Activated CD8-positive, alpha-beta T cell treated with anti-CD3 and anti-CD28 coated beads, Interleukin-2, amount 10 ng/mL, durations not matched to agents 7 days and 5 days (primary cell): ENCODE data around the gene USHBP1. TPM values are rescaled to one million over a fixed set of nuclear protein-coding genes. Genes with fewer than 3 reads are reported as not detected.
A peak's percentile ranks its signal among the peaks of the same experiment; 100 is the strongest.

Experiments used
- ATAC-seq: fragments of 150-1000 bp; cut with Tn5 transposase; one replicate; pipeline ENCODE4 v1.10.0; 2021; ENCODE audit warnings: moderate library complexity
- CTCF ChIA-PET: fragments of 350-600 bp; sonication (Branson Sonifier 250); formaldehyde crosslinking; loops from one replicate; lab custom pipeline; 2021; ENCODE audit warnings: antibody characterized with exemption; lab: Charles Lee
- POLR2A ChIA-PET: fragments of 350-600 bp; sonication (Branson Sonifier 250); formaldehyde crosslinking; loops from one replicate; lab custom pipeline; 2021; ENCODE audit warnings: antibody characterized with exemption; lab: Charles Lee
- DNase-seq: peaks from one replicate; pipeline ENCODE4 v3.0.0-alpha.2; 2020
- H3K27ac Mint-ChIP-seq: one replicate; pipeline ENCODE4 v1.8.0; 2021; ENCODE audit warnings: mild to moderate bottlenecking, mixed read lengths
- H3K27me3 Mint-ChIP-seq: one replicate; pipeline ENCODE4 v1.8.0; 2021; ENCODE audit warnings: low read depth, mixed read lengths
- H3K36me3 Mint-ChIP-seq: one replicate; pipeline ENCODE4 v1.8.0; 2021; ENCODE audit warnings: low read depth, mixed read lengths
- H3K4me1 Mint-ChIP-seq: one replicate; pipeline ENCODE4 v1.8.0; 2021; ENCODE audit warnings: low read depth, mixed read lengths
- H3K4me3 Mint-ChIP-seq: one replicate; pipeline ENCODE4 v1.8.0; 2021; ENCODE audit warnings: mild to moderate bottlenecking, mixed read lengths
- H3K9me3 Mint-ChIP-seq: one replicate; pipeline ENCODE4 v1.8.0; 2022; ENCODE audit warnings: mixed read lengths; ENCODE audit not compliant: insufficient read depth
- total RNA-seq, 2 experiments: library from RNA; stranded (reverse); gene quantifications; one replicate each; pipeline ENCODE4 v1.2.3, GENCODE V29; 2021

The USHBP1 gene
- total RNA-seq, 2 experiments from 2014 or later, result not detected

DNA sequence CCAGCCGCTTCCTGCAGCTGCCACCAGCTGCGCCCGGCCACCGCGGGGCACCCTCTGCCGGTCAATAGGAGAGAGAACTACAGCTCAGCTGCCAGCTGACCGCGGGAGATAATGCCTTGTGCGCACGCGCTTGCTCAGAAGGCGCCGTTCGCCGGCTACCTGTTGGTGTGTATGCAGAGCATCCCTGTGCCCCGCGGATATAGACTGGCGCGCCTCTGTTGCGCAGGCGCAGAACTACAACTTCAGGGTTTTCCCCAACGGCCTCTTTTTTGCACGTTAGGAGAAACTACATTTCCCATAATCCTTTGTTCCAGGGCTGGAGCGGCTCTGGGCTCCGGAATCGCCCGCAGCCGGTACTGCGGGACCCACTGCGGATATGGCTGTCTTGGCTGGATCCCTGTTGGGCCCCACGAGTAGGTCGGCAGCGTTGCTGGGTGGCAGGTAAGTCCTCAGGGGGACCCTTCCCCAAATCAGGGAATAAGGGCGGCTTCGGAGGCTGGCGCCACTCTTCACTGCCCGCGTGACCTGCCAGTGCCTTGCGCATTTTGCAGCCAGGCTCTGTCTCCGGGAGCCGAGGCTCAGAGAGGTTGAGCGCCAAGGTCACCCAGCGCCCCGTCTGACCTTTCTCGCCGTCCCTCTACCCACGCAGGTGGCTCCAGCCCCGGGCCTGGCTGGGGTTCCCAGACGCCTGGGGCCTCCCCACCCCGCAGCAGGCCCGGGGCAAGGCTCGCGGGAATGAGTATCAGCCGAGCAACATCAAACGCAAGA lies 41.2 kb upstream of the USHBP1 start, which contains the start of gene MRPL34:
Gene MRPL34, plus strand, starts transcription at position 356 of the 768 bp plus-strand sequence. Its CDS starts 21 bp downstream, at position 377.
- ATAC-seq, result peak; percentile 72
- peak; percentile 98 for DNase-seq
- H3K4me3 Mint-ChIP-seq, result peak within 1 kb of the TSS; percentile 90
- peaks cover 12% of the 10 kb centered on the region for H3K36me3 Mint-ChIP-seq
- ChIA-PET POLR2A (interaction anchor here (0.5 to 1.0 kb wide), 5 partner anchors 28 to 247 kb away, joined by 3 to 4 read pairs (median 3); partner anchors contain the start of gene GTPBP3), CTCF (interaction anchor here (0.6 to 4.8 kb wide), 22 partner anchors 13 to 215 kb away, joined by 3 to 27 read pairs (median 3); partner anchors contain the start of genes ANO8, USE1 and USHBP1)
- H3K27me3 Mint-ChIP-seq, result no peaks in the 10 kb centered on the region
- peak within 1 kb of the TSS; percentile 92 for H3K27ac Mint-ChIP-seq
- H3K9me3 Mint-ChIP-seq, result no peaks in the 10 kb centered on the region
- peaks cover 61% of the 10 kb centered on the region for H3K4me1 Mint-ChIP-seq

DNA sequence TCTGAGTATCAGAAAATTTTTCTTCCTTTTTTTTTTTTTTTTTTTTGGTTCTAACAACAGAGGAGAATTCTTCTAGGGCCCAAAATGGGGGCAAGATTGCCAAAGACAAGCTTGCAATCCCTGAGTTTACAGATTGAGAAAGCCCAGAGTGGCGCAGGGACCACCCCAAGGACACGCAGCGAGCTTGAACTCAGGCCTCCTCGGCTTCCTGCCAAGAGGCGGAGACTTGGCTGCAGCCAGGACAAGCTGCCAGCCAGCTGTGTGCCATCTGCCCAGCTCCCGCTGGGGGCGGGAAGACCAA lies 40.6 kb upstream of the USHBP1 start:
- peaks cover 55% of the 10 kb centered on the region for H3K4me1 Mint-ChIP-seq
- peaks cover 11% of the 10 kb centered on the region for H3K36me3 Mint-ChIP-seq
- ATAC-seq (no peak), DNase-seq (no peak)
- peak overlapping the region; percentile 92 for H3K27ac Mint-ChIP-seq
- CTCF ChIA-PET, result interaction anchor here (0.7 to 2.9 kb wide), 15 partner anchors 12 to 215 kb away, joined by 3 to 23 read pairs (median 4); partner anchors contain the start of genes USE1 and USHBP1
- POLR2A ChIA-PET, result interaction anchor here (0.8 to 0.9 kb wide), 2 partner anchors 29 to 32 kb away, joined by 3 read pairs; partner anchors contain the start of gene GTPBP3
- no peaks in the 10 kb centered on the region for H3K27me3 Mint-ChIP-seq
- H3K4me3 Mint-ChIP-seq, result peak overlapping the region; percentile 90
- no peaks in the 10 kb centered on the region for H3K9me3 Mint-ChIP-seq

GRCh38 chr19:17304386-17305215 lies 40.1 kb upstream of the USHBP1 start:
- no peaks in the 10 kb centered on the region for H3K27me3 Mint-ChIP-seq
- H3K27ac Mint-ChIP-seq, result peak overlapping the region; percentile 92
- DNase-seq (no peak), ATAC-seq (no peak)
- ChIA-PET POLR2A (interaction anchor here (0.8 to 0.9 kb wide), 2 partner anchors 29 to 33 kb away, joined by 3 read pairs; partner anchors contain the start of gene GTPBP3), CTCF (interaction anchor here (0.7 to 2.9 kb wide), 19 partner anchors 8 to 214 kb away, joined by 3 to 23 read pairs (median 4); partner anchors contain the start of genes BABAM1, USE1 and USHBP1)
- peaks cover 9% of the 10 kb centered on the region for H3K36me3 Mint-ChIP-seq
- peak overlapping the region; percentile 90 for H3K4me3 Mint-ChIP-seq
- H3K9me3 Mint-ChIP-seq, result no peaks in the 10 kb centered on the region
- peaks cover 54% of the 10 kb centered on the region for H3K4me1 Mint-ChIP-seq

DNA sequence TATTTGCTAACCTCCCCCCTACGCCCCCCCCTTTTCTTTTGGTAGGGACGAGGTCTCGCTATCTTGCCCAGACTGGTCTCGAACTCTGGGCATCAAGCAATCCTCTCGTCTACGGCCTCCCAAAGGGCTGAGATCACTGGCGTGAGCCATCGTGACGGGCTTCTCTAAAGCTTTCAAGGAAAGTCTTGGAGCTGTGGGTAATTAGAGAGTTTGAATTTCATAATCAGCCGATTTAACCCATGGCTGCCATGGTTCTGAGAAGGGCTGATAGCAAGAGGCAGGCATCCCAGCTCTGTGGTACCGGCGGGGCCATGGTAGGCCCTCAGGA lies 39.4 kb upstream of the USHBP1 start:
- H3K4me1 Mint-ChIP-seq, result peaks cover 48% of the 10 kb centered on the region
- H3K27ac Mint-ChIP-seq, result peak overlapping the region; percentile 61
- POLR2A ChIA-PET, result interaction anchor here (1.2 kb wide), 1 partner anchor 11 kb away, joined by 3 read pairs; no protein-coding TSS in a partner anchor
- ATAC-seq (no peak), DNase-seq (no peak)
- H3K4me3 Mint-ChIP-seq, result no peak overlapping the region
- H3K27me3 Mint-ChIP-seq, result no peaks in the 10 kb centered on the region
- CTCF ChIA-PET, result interaction anchor here (1.0 to 2.4 kb wide), 5 partner anchors 9 to 82 kb away, joined by 3 to 11 read pairs (median 5); partner anchors contain the start of gene BABAM1
- peaks cover 10% of the 10 kb centered on the region for H3K36me3 Mint-ChIP-seq
- H3K9me3 Mint-ChIP-seq, result no peaks in the 10 kb centered on the region

- Mint-ChIP-seq H3K27me3 (no peaks in the 10 kb centered on the region), H3K27ac (peak within 1 kb of the TSS; percentile 61), H3K4me1 (peaks cover 47% of the 10 kb centered on the region), H3K36me3 (peaks cover 14% of the 10 kb centered on the region), H3K4me3 (peak within 1 kb of the TSS; percentile 63), H3K9me3 (no peaks in the 10 kb centered on the region)
- DNase-seq (peak; percentile 95), ATAC-seq (peak; percentile 81)
- ChIA-PET CTCF (interaction anchor here (1.0 to 2.4 kb wide), 7 partner anchors 10 to 83 kb away, joined by 3 to 11 read pairs (median 5); partner anchors contain the start of gene BABAM1), POLR2A (interaction anchor here (1.2 kb wide), 1 partner anchor 10 kb away, joined by 3 read pairs; no protein-coding TSS in a partner anchor)
Observed at GRCh38 chr19:17303167-17303939, 38.8 kb upstream of the USHBP1 start, which contains the start of gene ABHD8. Gene ABHD8 (minus strand): TSS chr19:17303425. CDS start chr19:17301616, 1,809 bp downstream.

- ChIA-PET CTCF (interaction anchor here (1.1 to 1.4 kb wide), 3 partner anchors 19 to 84 kb away, joined by 4 to 5 read pairs (median 5); partner anchors contain the start of gene BABAM1), POLR2A (interaction anchor here (0.8 to 1.2 kb wide), 3 partner anchors 10 to 86 kb away, joined by 3 read pairs; no protein-coding TSS in a partner anchor)
- Mint-ChIP-seq H3K27ac (no peak overlapping the region), H3K9me3 (no peaks in the 10 kb centered on the region), H3K4me1 (peaks cover 42% of the 10 kb centered on the region), H3K36me3 (peaks cover 13% of the 10 kb centered on the region), H3K27me3 (no peaks in the 10 kb centered on the region), H3K4me3 (peak overlapping the region; percentile 63)
- ATAC-seq (no peak), DNase-seq (no peak)
Observed at GRCh38 chr19:17302391-17303166, 38.0 kb upstream of the USHBP1 start.

DNA sequence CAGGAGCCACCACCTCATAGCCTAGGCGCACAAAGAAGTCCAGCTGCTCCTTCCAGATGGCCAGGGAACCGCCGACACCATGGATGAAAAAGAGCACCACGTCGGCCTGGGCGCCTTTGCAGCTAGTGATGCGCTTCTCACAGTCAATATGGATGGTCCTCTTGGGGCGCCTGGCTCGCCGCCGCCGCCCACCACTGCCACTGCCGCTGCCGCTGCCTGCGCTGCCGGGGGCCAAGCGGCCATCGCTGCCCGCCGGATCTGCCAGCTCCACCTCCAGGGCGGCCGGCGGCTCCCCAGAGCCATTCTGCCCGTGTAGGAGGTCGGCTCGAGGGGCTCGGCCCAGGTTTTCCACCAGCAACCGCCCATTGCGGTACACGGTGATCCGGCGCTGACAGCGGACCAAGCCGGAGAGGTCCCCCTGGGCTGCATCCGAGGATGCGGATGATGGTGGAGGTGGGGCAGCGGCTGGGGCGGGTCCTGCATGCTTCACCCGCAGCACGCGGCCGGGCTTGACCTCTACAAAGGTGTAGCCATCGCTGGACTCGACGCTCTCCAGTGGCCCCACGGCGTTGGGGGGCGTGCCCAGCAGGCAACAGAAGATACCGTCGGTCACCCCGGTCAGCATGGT lies 36.6 kb upstream of the USHBP1 start:
- CTCF ChIA-PET, result no interaction called here
- peaks cover 11% of the 10 kb centered on the region for H3K36me3 Mint-ChIP-seq
- POLR2A ChIA-PET, result no interaction called here
- no peaks in the 10 kb centered on the region for H3K27me3 Mint-ChIP-seq
- no peaks in the 10 kb centered on the region for H3K9me3 Mint-ChIP-seq
- H3K4me1 Mint-ChIP-seq, result peaks cover 29% of the 10 kb centered on the region
- no peak overlapping the region for H3K4me3 Mint-ChIP-seq
- no peak for DNase-seq
- H3K27ac Mint-ChIP-seq, result no peak overlapping the region
- no peak for ATAC-seq

DNA sequence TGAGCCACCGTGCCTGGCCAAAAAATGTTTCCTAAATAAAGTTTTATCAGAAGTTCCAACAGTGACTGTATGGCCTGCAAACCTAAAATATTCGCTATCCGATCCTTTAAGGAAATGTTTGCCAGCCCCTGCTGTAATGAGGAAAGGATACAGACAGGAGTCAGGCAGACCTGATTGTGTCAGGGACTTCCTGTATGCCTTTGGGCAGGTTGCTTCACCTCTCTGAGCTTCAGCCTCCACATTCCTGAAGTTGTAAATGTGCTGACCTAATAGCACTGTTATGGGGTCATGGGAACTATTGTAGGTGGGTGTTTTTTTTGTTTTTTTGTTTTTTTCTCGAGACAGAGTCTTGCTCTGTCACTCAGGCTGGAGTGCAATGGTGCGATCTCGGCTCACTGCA lies 32.4 kb upstream of the USHBP1 start:
- ATAC-seq, result no peak
- CTCF ChIA-PET, result interaction anchor here (1.2 to 1.5 kb wide), 2 partner anchors 30 to 89 kb away, joined by 3 read pairs; no protein-coding TSS in a partner anchor
- POLR2A ChIA-PET, result no interaction called here

DNA sequence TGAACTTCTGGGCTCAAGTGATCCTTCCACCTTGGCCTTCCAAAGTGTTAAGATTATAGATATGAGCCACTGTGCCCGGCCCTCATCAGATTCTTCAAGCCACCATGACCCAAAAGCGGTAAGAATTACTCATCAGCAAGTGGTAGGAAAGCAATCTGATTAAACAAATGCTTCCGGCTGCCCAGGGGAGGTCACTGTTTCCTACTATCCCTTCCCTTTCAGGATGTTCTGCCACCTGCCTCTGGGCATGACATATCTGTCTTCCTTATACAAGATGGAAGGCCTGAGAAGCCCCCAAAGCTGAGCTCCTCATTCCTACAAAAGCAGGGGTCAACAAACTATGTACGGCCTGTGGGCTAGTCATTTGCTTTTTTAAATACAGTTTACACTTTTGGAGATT lies 31.7 kb upstream of the USHBP1 start:
- ChIA-PET POLR2A (interaction anchor here (0.9 kb wide), 1 partner anchor 14 kb away, joined by 3 read pairs; no protein-coding TSS in a partner anchor), CTCF (interaction anchor here (1.5 kb wide), 1 partner anchor 30 kb away, joined by 3 read pairs; no protein-coding TSS in a partner anchor)
- Mint-ChIP-seq H3K4me1 (peaks cover 15% of the 10 kb centered on the region), H3K36me3 (peaks cover 14% of the 10 kb centered on the region), H3K9me3 (no peaks in the 10 kb centered on the region), H3K4me3 (no peak overlapping the region), H3K27ac (no peak overlapping the region), H3K27me3 (no peaks in the 10 kb centered on the region)
- no peak for DNase-seq
- ATAC-seq, result no peak

More for the DNA sequence above, 32.4 kb upstream of the USHBP1 start:
- no peaks in the 10 kb centered on the region for H3K9me3 Mint-ChIP-seq
- H3K36me3 Mint-ChIP-seq, result peaks cover 14% of the 10 kb centered on the region
- peaks cover 12% of the 10 kb centered on the region for H3K4me1 Mint-ChIP-seq
- no peaks in the 10 kb centered on the region for H3K27me3 Mint-ChIP-seq
- H3K27ac Mint-ChIP-seq, result no peak overlapping the region
- no peak overlapping the region for H3K4me3 Mint-ChIP-seq
- no peak for DNase-seq
